T-helper 1 cell (primary cell): ENCODE results near the gene ASB7.
"Not testable (repeated sequence)": the region's sequence is repeated elsewhere in the genome, so short reads cannot be mapped to it uniquely, and the experiment has no call there.

Source experiments
- DNase-seq, 5 donors: peaks; one replicate each; pipeline ENCODE4 v3.0.0-alpha.2; 2012 to 2020

The ASB7 gene

GRCh38 chr15:100653608-100654007, 51.2 kb downstream of the ASB7 start:
- DNase-seq: no peak

- DNase-seq: no peak
Measured at GRCh38 chr15:100658895-100659294, 56.5 kb downstream of the ASB7 start.

- no peak for DNase-seq
Measured at GRCh38 chr15:100661156-100661555, 58.8 kb downstream of the ASB7 start.

GRCh38 chr15:100663086-100663914, 60.9 kb downstream of the ASB7 start:
- DNase-seq: no peak

- no peak for DNase-seq
Measured at GRCh38 chr15:100663915-100664281, 61.5 kb downstream of the ASB7 start.

GRCh38 chr15:100665570-100665969, 63.2 kb downstream of the ASB7 start:
- DNase-seq: no peak

GRCh38 chr15:100667405-100668347, 65.3 kb downstream of the ASB7 start:
- no peak for DNase-seq

- DNase-seq: no peak
Measured at GRCh38 chr15:100668348-100668745, 66.0 kb downstream of the ASB7 start.

- DNase-seq: no peak
Measured at GRCh38 chr15:100669260-100669659, 66.9 kb downstream of the ASB7 start.

- DNase-seq: no peak
Measured at GRCh38 chr15:100670505-100671021, 68.2 kb downstream of the ASB7 start.

- DNase-seq: no peak
Measured at GRCh38 chr15:100671124-100671680, 68.8 kb downstream of the ASB7 start.

- DNase-seq: no peak
Measured at GRCh38 chr15:100671858-100672543, 69.6 kb downstream of the ASB7 start.

- DNase-seq: no peak
Measured at GRCh38 chr15:100672959-100673358, 70.6 kb downstream of the ASB7 start.

- DNase-seq: not testable (repeated sequence)
Measured at GRCh38 chr15:100679151-100679550, 76.8 kb downstream of the ASB7 start.

- DNase-seq: no peak
Measured at GRCh38 chr15:100680726-100681125, 78.3 kb downstream of the ASB7 start.

- DNase-seq: no peak
Measured at GRCh38 chr15:100681335-100681746, 79.0 kb downstream of the ASB7 start.

GRCh38 chr15:100682468-100682867, 80.1 kb downstream of the ASB7 start:
- no peak for DNase-seq

GRCh38 chr15:100683434-100683833, 81.0 kb downstream of the ASB7 start:
- DNase-seq: no peak

- no peak for DNase-seq
Measured at GRCh38 chr15:100684591-100684990, 82.2 kb downstream of the ASB7 start.

- no peak for DNase-seq
Measured at GRCh38 chr15:100686021-100686724, 83.8 kb downstream of the ASB7 start.

GRCh38 chr15:100686725-100687473, 84.5 kb downstream of the ASB7 start:
- no peak for DNase-seq
